Muscle layer of duodenum (tissue), 2 donors: ENCODE data around the gene WNT5A.

Experiments
- H3K27ac ChIP-seq: one replicate; pipeline ENCODE4 v1.7.0; 2013; ENCODE audit warnings: mild to moderate bottlenecking, low read length
- H3K27me3 ChIP-seq: one replicate; pipeline ENCODE4 v1.7.0; 2013; ENCODE audit warnings: low read depth, mild to moderate bottlenecking, control low read depth, low read length
- H3K36me3 ChIP-seq, 2 donors: one replicate each; pipeline ENCODE4 v1.7.0; 2013; ENCODE audit warnings: low read length in 2 of 2, control low read depth in 1 of 2, mild to moderate bottlenecking in 1 of 2; ENCODE audit not compliant: insufficient read depth in 2 of 2, control insufficient read depth in 1 of 2
- H3K4me1 ChIP-seq, 2 donors: one replicate each; pipeline ENCODE4 v1.7.0; 2013; ENCODE audit warnings: low read length in 2 of 2, mild to moderate bottlenecking in 2 of 2, control low read depth in 1 of 2, moderate library complexity in 1 of 2; ENCODE audit not compliant: insufficient read depth in 2 of 2, control insufficient read depth in 1 of 2
- H3K4me3 ChIP-seq, 2 donors: one replicate each; pipeline ENCODE4 v1.7.0; 2013; ENCODE audit warnings: low read length in 2 of 2, low read depth in 1 of 2, mild to moderate bottlenecking in 1 of 2
- H3K9me3 ChIP-seq, 2 donors: one replicate each; pipeline ENCODE4 v1.7.0; 2013; ENCODE audit warnings: low read length in 2 of 2, control low read depth in 1 of 2, mild to moderate bottlenecking in 1 of 2; ENCODE audit not compliant: control insufficient read depth in 1 of 2
- donor health status: healthy.

The WNT5A gene

DNA sequence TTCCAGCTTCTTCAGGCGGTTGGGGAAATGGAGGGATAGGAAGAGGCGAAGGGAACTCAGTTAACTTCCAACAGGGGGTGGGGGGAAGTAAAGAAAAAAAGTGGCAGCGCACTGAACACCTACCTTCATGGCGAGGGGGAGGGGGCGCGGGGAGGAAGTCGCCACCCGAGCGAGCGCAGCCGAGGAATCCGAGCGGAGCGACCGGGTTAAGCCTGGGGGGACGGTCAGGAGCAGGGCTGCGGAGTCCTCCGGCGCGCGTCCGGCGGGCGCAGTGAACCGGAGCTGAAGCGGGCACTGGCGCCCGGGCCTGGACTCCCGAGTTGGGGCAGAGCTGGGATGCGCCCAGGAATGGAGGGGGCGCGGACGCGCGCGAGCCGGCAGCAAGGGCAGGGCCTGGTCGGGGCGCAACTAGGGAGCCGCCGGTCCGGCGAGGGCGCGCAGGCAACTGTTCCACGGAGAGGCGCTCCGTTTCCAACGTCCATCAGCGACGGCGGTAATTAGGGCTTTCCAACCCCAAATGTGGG lies at the start of gene WNT5A:
TSS of gene WNT5A (minus strand) at position 450 of the 524 bp plus-strand sequence. CDS start at position 129, 321 bp downstream.
- H3K4me1 ChIP-seq: peaks cover 2 to 30% of the 10 kb centered on the region in 2 donors
- H3K4me3 ChIP-seq: peak within 1 kb of the TSS; percentile 77 to 97
- H3K27ac ChIP-seq: no peak within 1 kb of the TSS
- H3K27me3 ChIP-seq: peaks cover 39% of the 10 kb centered on the region
- no peaks in the 10 kb centered on the region for H3K36me3 ChIP-seq
- no peaks in the 10 kb centered on the region for H3K9me3 ChIP-seq

DNA sequence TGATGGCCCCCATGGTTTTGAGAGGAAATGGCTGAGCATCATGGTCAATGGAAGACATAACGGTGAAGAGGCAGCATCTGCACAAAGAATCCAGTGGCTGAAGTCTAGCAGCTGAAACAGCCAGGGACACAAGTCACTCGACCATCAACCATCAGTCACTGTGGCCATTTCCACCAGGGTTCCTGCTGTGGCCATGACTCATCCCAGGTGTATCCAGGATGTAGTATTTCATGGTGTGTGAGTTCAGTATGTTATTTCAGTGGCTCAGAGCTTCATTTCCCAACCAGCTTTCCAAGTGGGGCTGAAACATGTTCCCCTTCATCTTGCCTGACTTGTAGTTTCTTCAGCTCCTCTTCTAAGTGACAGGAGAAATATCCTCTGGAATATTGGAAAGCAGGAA lies 47.8 kb upstream of the WNT5A start:
- Histone ChIP-seq H3K4me3 (no peak overlapping the region), H3K27me3 (no peaks in the 10 kb centered on the region), H3K36me3 (no peaks in the 10 kb centered on the region), H3K27ac (no peak overlapping the region), H3K9me3 (no peaks in the 10 kb centered on the region), H3K4me1 (no peaks in the 10 kb centered on the region)

DNA sequence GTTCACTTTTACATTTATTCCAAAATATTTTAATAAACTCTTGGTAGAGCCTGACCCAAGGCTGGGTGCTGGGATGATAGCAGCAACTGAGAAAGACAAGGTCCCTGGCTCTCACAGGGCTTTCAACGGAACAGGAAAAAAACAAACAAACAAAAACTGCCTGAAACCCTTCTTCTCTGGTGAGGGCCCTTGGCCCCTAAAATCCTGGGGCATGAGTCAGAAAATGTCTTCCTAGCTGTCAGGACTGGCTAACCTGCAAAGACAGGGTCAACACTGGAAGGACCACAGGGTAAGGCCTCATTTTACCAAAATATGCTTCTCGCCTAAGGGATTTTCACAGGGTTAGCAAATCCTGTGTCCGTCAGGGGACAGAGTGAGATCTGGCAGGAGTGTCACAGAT lies 45.7 kb upstream of the WNT5A start:
- Histone ChIP-seq H3K4me1 (no peaks in the 10 kb centered on the region), H3K27ac (no peak overlapping the region), H3K9me3 (no peaks in the 10 kb centered on the region), H3K27me3 (no peaks in the 10 kb centered on the region), H3K4me3 (no peak overlapping the region), H3K36me3 (no peaks in the 10 kb centered on the region)

DNA sequence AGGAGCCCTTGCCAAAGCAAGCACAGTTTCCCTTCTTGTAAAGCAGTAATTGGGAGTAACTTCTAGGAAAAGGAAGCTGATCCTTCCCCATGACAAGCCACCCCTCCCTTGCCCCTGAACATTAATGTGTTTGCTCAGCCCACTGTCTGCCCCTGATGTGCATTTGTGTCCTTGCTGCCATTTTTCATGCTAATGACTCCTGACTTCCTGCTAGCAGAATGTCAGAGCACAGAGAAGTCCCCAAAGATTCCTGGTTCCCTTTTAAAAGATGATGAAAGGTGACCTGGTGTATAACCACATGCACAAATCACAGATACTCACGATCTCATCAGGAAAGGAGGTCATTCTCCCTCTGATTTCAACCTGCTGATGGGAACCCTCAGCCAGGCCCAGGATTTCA lies 44.2 kb upstream of the WNT5A start:
- no peaks in the 10 kb centered on the region for H3K27me3 ChIP-seq
- no peak overlapping the region for H3K4me3 ChIP-seq
- no peaks in the 10 kb centered on the region for H3K4me1 ChIP-seq
- no peaks in the 10 kb centered on the region for H3K36me3 ChIP-seq
- no peaks in the 10 kb centered on the region for H3K9me3 ChIP-seq
- H3K27ac ChIP-seq: no peak overlapping the region

- H3K27ac ChIP-seq: no peak overlapping the region
- no peak overlapping the region for H3K4me3 ChIP-seq
- H3K27me3 ChIP-seq: no peaks in the 10 kb centered on the region
- H3K9me3 ChIP-seq: no peaks in the 10 kb centered on the region
- H3K36me3 ChIP-seq: no peaks in the 10 kb centered on the region
- peaks cover 0 to 7% of the 10 kb centered on the region in 2 donors for H3K4me1 ChIP-seq
Observed at GRCh38 chr3:55527361-55527760, 40.3 kb upstream of the WNT5A start.

DNA sequence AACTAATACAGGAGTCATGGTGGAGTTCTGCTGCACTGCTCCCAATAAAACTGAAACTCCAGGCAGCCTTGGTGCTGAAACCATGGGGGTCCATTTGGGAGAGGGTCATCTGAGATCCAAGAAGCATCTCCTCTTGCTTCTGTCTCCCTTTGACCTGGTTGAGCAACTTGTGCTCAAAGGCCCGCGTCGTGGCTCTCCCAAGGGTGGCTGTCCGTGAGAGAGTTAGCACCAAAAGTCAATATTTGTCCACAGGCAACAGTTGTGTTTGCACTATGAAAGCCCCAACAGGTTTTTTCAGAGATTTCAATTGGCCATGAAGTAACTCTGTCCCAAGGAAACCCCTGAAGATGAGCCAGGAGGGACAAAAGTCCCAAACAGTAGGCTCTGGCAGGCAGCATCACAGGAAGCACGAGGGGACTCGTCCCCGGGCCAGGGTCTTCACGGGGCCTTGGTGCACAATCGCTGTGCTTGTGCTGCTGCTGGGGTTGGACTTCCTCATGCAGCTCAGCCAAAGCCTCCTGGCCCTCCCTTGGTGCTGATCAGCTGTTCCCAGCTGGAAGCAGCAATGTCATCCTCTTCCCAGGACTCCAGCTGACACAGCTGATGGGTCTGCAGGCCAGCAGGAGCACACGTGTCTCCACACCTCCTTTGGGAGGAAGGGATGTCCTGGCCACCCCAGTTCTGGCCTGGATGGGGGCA lies 39.4 kb upstream of the WNT5A start:
- H3K36me3 ChIP-seq: no peaks in the 10 kb centered on the region
- H3K9me3 ChIP-seq: no peaks in the 10 kb centered on the region
- no peaks in the 10 kb centered on the region for H3K27me3 ChIP-seq
- H3K4me1 ChIP-seq: peaks cover 0 to 7% of the 10 kb centered on the region in 2 donors
- no peak overlapping the region for H3K4me3 ChIP-seq
- H3K27ac ChIP-seq: no peak overlapping the region

DNA sequence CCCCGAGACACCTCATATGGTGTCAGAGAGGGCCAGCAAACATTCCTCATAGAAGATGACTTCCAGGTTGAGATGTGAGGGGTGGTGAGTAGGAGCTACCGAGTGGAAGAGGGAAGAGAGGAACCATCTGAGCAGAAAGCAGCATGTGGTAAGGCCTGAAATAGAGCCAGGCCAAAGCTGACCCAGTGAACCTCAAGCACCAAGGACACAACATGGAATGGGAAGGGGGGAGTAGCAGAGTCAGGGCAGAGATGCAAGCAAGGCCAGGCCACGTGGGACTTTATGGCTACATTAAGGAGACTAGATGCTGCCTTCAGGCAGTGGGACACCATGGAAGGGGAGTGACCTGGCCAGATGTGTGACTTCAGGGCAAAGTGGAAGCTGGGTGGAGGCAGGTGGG lies 38.3 kb upstream of the WNT5A start:
- peaks cover 0 to 7% of the 10 kb centered on the region in 2 donors for H3K4me1 ChIP-seq
- H3K4me3 ChIP-seq: no peak overlapping the region
- no peaks in the 10 kb centered on the region for H3K27me3 ChIP-seq
- no peak overlapping the region for H3K27ac ChIP-seq
- no peaks in the 10 kb centered on the region for H3K9me3 ChIP-seq
- no peaks in the 10 kb centered on the region for H3K36me3 ChIP-seq

GRCh38 chr3:55524565-55525244 lies 37.6 kb upstream of the WNT5A start:
- no peak overlapping the region for H3K27ac ChIP-seq
- no peak overlapping the region for H3K4me3 ChIP-seq
- no peaks in the 10 kb centered on the region for H3K36me3 ChIP-seq
- H3K27me3 ChIP-seq: no peaks in the 10 kb centered on the region
- peaks cover 0 to 7% of the 10 kb centered on the region in 2 donors for H3K4me1 ChIP-seq
- no peaks in the 10 kb centered on the region for H3K9me3 ChIP-seq

DNA sequence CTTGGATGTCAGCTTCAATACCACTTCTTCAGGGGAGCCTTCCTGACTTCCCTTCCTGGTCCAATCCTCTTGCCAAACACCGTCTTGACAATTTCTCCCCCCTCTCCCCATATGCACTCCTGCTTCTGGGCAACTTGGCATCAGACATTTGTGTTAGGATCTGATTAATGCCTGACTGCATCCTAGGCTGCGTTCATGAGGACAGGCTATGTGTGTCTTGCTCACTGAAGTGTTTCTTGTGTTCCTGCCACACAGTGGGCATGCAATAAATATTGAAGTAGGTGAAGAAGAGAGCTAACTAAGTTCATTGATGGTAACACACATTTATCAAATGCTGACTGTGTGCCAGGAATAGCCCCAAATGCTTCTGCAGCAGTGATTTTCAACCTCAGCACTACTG lies 36.4 kb upstream of the WNT5A start:
- Histone ChIP-seq H3K27me3 (no peaks in the 10 kb centered on the region), H3K36me3 (no peaks in the 10 kb centered on the region), H3K9me3 (no peaks in the 10 kb centered on the region), H3K4me3 (no peak overlapping the region), H3K27ac (no peak overlapping the region), H3K4me1 (peaks cover 0 to 7% of the 10 kb centered on the region in 2 donors)

GRCh38 chr3:55521738-55522421 lies 34.8 kb upstream of the WNT5A start:
- H3K9me3 ChIP-seq: no peaks in the 10 kb centered on the region
- H3K4me3 ChIP-seq: no peak overlapping the region
- no peaks in the 10 kb centered on the region for H3K27me3 ChIP-seq
- no peak overlapping the region for H3K27ac ChIP-seq
- H3K36me3 ChIP-seq: no peaks in the 10 kb centered on the region
- peaks cover 0 to 7% of the 10 kb centered on the region in 2 donors for H3K4me1 ChIP-seq

DNA sequence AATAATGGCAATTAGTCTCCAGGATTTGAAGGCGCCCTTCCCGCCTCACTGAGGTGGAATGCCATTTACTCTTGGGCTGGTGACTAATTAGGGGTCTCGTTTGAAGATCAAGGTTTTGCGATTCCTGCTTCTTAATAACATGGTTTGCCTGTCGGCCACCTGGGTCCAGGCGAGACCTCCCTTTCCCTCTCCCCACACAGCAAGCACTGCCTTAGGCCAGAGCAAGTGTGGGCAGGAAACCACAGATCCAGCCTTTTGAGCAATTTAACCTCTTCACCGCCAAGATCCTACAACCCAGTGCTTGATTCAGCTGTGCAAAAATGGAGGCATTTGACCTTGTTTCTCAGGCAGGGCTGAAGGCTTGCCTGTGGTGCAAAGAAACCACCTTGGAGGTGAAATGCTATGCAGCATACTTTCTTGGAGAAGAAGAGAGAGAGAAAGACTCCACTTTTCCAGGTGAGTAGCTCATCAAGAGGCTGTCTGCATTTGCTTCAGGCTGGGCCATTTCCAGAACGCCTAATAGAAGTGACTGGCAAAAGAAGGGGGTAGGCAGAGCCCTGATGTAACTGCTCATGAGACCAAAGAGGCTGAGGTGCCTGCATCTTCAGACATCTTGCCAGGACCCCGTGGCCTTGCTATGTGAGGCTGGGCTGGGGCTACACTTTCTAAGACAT lies 34.1 kb upstream of the WNT5A start:
- Histone ChIP-seq H3K27me3 (no peaks in the 10 kb centered on the region), H3K36me3 (no peaks in the 10 kb centered on the region), H3K4me3 (no peak overlapping the region), H3K4me1 (peaks cover 0 to 7% of the 10 kb centered on the region in 2 donors), H3K27ac (no peak overlapping the region), H3K9me3 (no peaks in the 10 kb centered on the region)
